ENCODE results near the gene PSMA3.

PSMA3 gene

DNA sequence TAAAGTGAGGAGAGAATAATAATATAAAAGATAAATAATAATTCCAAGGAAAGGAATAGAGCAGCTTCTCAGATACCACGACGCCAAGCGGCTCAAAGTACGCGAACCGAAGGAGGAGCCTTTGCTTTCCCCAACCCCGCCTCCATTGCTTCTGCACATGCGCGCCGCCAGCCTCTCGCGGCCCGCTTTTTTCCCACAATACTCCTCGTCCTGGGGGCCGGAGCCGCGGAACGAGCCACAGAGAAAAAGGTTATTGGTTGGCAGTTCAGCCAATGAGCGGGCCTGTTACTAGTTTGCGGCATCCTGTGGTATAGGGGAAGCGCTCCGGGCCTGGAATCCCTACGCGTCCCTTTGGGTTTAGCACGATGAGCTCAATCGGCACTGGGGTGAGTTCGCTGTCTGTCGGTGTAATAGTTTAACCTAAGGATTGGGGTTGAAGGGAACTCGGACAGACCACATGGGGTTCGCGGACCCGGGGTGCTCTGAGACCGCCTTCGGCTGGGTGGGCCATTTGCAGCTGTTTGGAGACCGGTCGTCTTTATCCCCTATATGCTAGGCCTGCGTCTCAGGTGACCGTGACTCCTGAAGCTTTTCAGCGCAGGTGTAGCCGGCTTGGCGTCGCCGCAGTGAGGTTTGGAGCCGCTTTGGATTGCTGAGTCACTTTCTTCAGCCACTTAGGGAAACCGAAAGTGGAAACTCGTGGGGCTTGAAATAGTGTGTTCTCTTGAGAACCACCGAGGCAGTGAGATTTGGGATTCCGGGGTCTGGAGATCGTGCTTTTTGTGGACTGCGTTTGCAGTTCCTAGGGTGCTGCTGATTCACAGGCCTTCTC lies at the start of gene PSMA3:
Gene PSMA3, plus strand, starts transcription at position 288 of the 832 bp plus-strand sequence. Its CDS starts 78 bp downstream, at position 366.
- Histone ChIP-seq H3K4me1 (ENCODE audit: insufficient read depth, low read length) (no peaks in the 10 kb centered on the region), H3K36me3 (ENCODE audit: insufficient read depth, low read length) (peaks cover 7% of the 10 kb centered on the region), H3K9me3 (ENCODE audit: control insufficient read depth, insufficient read depth, low read length) (no peaks in the 10 kb centered on the region), H3K9ac (ENCODE audit: low read depth, low read length) (peak within 1 kb of the TSS; percentile 86)

DNA sequence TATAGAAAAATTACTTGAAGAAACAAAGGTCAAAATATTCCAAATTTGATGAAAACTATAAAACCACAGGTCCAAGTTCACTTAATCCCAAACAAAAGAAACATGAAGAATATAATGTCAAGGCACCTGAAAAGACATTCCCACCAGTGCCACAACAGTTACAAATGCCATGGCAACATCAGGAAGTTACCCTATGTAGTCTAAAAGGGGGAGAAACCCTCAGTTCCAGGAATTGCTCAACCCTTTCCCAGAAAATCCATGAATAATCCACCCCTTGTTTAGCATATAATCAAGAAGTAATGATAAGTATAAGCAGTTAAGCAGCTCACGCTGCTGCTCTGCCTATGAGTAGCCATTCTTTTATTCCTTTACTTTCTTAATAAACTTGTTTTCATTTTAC lies 48.4 kb upstream of the PSMA3 start:
- Histone ChIP-seq H3K9ac (ENCODE audit: low read depth, low read length) (no peak overlapping the region), H3K36me3 (ENCODE audit: insufficient read depth, low read length) (no peaks in the 10 kb centered on the region), H3K9me3 (ENCODE audit: control insufficient read depth, insufficient read depth, low read length) (no peaks in the 10 kb centered on the region), H3K4me1 (ENCODE audit: insufficient read depth, low read length) (no peaks in the 10 kb centered on the region)

DNA sequence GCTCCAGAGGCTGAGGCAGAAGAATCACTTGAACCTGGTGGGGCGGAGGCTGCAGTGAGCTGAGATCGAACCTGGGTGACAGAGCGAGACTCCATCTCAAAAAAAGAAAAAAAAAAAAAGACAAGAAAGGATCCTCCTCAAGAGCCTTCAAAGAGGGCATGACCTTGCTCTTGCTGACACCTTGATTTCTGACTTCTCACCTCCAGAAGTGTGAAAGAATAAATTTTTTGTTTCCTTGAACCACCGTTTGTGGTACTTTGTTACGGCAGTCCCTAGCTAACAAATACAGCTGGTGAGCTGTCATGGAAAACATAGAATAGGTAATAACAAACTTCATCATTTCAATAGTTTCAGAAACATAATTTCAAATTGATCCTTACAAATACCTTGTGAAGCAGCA lies 46.6 kb upstream of the PSMA3 start:
- Histone ChIP-seq H3K9me3 (ENCODE audit: control insufficient read depth, insufficient read depth, low read length) (no peaks in the 10 kb centered on the region), H3K4me1 (ENCODE audit: insufficient read depth, low read length) (no peaks in the 10 kb centered on the region), H3K36me3 (ENCODE audit: insufficient read depth, low read length) (no peaks in the 10 kb centered on the region), H3K9ac (ENCODE audit: low read depth, low read length) (no peak overlapping the region)

DNA sequence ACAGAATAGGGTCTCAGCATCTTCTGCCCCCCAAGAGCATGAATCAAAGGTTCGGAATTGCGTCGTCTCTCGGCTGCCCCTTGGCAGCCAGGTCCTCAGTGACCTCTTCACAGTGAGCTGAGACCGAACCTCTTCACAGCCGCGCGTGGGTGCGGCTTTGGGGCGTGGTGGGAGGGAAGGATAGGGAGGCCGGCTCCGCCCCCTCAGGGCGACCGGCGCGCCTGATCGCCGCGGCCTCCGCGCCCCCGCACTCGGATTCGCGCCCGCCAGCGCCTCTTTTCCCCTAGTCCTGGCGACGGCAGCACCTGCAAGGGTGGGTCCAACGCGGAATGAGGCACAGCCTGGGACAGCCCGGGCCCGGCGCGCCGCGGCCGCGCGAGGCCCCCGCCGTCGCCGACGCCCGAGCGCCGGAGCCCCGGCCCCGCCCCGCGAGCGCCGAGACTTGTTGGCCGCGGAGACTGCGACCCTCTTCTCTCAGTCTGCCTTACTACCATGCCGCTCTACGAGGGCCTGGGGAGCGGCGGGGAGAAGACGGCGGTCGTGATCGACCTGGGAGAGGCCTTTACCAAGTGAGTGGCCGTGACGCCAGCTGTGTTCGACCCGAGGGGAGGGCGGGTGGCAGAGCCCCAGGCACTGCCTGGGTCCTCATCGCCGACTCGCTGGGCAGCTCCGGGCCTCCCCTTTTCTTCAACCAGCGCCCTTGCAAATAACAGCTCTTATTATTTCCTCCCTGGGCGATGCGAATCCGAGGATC lies 44.7 kb upstream of the PSMA3 start, which contains the start of gene ACTR10:
Gene ACTR10, plus strand, starts transcription at position 424 of the 754 bp plus-strand sequence. Its CDS starts 69 bp downstream, at position 493.
- H3K4me1 ChIP-seq (ENCODE audit: insufficient read depth, low read length) = no peaks in the 10 kb centered on the region
- no peaks in the 10 kb centered on the region for H3K36me3 ChIP-seq (ENCODE audit: insufficient read depth, low read length)
- no peaks in the 10 kb centered on the region for H3K9me3 ChIP-seq (ENCODE audit: control insufficient read depth, insufficient read depth, low read length)
- H3K9ac ChIP-seq (ENCODE audit: low read depth, low read length) = peak within 1 kb of the TSS; percentile 85

DNA sequence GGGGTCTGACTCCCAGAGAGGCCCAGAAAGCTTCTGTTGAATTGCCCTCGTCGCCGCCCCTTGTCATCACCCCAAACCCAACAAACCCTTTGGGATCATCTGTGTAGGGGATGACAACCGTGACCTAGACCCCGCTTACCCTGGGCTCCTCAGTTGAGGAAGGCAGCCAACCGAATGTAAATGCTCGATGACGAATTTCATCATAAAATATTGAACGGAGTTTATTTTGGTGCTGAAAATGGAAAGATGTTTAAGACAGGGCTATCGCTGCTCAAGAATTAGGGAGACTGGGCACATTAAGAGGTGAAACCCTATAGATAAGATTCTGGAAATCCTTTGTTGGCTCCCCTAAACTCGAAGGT lies 44.2 kb upstream of the PSMA3 start:
- Histone ChIP-seq H3K36me3 (ENCODE audit: insufficient read depth, low read length) (no peaks in the 10 kb centered on the region), H3K9ac (ENCODE audit: low read depth, low read length) (peak overlapping the region; percentile 85), H3K4me1 (ENCODE audit: insufficient read depth, low read length) (no peaks in the 10 kb centered on the region), H3K9me3 (ENCODE audit: control insufficient read depth, insufficient read depth, low read length) (no peaks in the 10 kb centered on the region)

- peak overlapping the region; percentile 85 for H3K9ac ChIP-seq (ENCODE audit: low read depth, low read length)
Observed at GRCh38 chr14:58200846-58201245, 43.8 kb upstream of the PSMA3 start.

GRCh38 chr14:58213176-58213575 lies 31.5 kb upstream of the PSMA3 start:
- H3K4me1 ChIP-seq (ENCODE audit: insufficient read depth, low read length) = no peaks in the 10 kb centered on the region
- no peaks in the 10 kb centered on the region for H3K9me3 ChIP-seq (ENCODE audit: control insufficient read depth, insufficient read depth, low read length)
- H3K9ac ChIP-seq (ENCODE audit: low read depth, low read length) = no peak overlapping the region
- peaks cover 9% of the 10 kb centered on the region for H3K36me3 ChIP-seq (ENCODE audit: insufficient read depth, low read length)

More at GRCh38 chr14:58200846-58201245, 43.8 kb upstream of the PSMA3 start:
- no peaks in the 10 kb centered on the region for H3K4me1 ChIP-seq (ENCODE audit: insufficient read depth, low read length)
- no peaks in the 10 kb centered on the region for H3K9me3 ChIP-seq (ENCODE audit: control insufficient read depth, insufficient read depth, low read length)
- no peaks in the 10 kb centered on the region for H3K36me3 ChIP-seq (ENCODE audit: insufficient read depth, low read length)

- Histone ChIP-seq H3K9me3 (ENCODE audit: control insufficient read depth, insufficient read depth, low read length) (no peaks in the 10 kb centered on the region), H3K4me1 (ENCODE audit: insufficient read depth, low read length) (no peaks in the 10 kb centered on the region), H3K9ac (ENCODE audit: low read depth, low read length) (no peak overlapping the region), H3K36me3 (ENCODE audit: insufficient read depth, low read length) (peaks cover 6% of the 10 kb centered on the region)
Observed at GRCh38 chr14:58215191-58215914, 29.3 kb upstream of the PSMA3 start.

GRCh38 chr14:58216544-58216943 lies 28.1 kb upstream of the PSMA3 start:
- H3K9ac ChIP-seq (ENCODE audit: low read depth, low read length) = no peak overlapping the region
- H3K4me1 ChIP-seq (ENCODE audit: insufficient read depth, low read length) = no peaks in the 10 kb centered on the region
- peaks cover 6% of the 10 kb centered on the region for H3K36me3 ChIP-seq (ENCODE audit: insufficient read depth, low read length)
- no peaks in the 10 kb centered on the region for H3K9me3 ChIP-seq (ENCODE audit: control insufficient read depth, insufficient read depth, low read length)

GRCh38 chr14:58227096-58227819 lies 17.4 kb upstream of the PSMA3 start:
- no peaks in the 10 kb centered on the region for H3K4me1 ChIP-seq (ENCODE audit: insufficient read depth, low read length)
- H3K9me3 ChIP-seq (ENCODE audit: control insufficient read depth, insufficient read depth, low read length) = no peaks in the 10 kb centered on the region
- no peaks in the 10 kb centered on the region for H3K36me3 ChIP-seq (ENCODE audit: insufficient read depth, low read length)
- no peak overlapping the region for H3K9ac ChIP-seq (ENCODE audit: low read depth, low read length)

DNA sequence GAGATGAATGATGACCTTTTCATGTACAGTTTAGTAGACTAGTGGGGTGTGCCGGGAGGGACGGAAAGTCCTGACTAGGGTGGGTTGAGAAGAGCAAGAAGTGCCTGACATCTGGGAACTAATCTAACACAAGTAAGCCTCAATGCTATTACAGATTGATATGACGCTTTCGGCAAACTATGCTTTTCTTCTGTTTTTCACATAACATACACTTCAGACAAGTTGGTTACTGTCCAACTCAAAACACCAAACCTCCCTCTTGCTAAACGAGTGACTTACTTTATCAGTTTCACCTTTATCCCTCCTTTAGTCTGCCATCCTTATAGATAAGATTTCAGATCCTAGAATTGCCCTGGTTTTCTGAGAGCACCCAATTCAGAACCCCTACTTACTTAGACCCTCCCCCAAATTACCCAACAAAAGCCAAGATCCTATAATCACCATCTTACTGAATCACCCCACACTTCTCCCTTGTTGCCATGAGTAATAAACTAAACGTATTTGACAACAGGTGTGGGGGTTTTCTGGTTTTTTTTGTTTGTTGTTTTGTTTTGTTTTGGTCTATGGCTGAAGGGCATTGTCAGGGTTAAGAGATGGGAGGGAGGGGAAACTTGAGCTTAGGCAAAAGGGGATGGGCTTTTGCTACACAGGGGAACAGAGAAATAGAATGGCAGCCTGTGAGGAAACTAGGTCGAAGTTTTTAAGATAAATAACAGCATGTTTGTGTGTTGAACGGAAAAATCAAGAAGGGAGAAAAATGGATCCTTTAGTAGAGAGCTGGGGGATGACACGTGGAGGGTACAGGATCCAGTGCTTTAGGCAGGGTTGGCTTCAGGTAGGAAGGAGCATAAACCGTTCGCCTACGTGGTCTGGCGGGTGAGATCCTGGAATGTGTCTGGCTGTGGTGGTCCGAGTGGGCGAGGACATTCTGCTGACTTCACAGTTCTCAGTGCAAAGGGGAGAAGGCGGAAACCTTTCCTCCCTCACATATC lies 6.1 kb upstream of the PSMA3 start:
- H3K9ac ChIP-seq (ENCODE audit: low read depth, low read length) = peak overlapping the region; percentile 81; the same call in 1 of the 2 replicates
- H3K36me3 ChIP-seq (ENCODE audit: insufficient read depth, low read length) = no peaks in the 10 kb centered on the region
- H3K4me1 ChIP-seq (ENCODE audit: insufficient read depth, low read length) = no peaks in the 10 kb centered on the region
- no peaks in the 10 kb centered on the region for H3K9me3 ChIP-seq (ENCODE audit: control insufficient read depth, insufficient read depth, low read length)

GRCh38 chr14:58239244-58240195 lies 5.1 kb upstream of the PSMA3 start:
- H3K9ac ChIP-seq (ENCODE audit: low read depth, low read length) = peak overlapping the region; percentile 81
- no peaks in the 10 kb centered on the region for H3K36me3 ChIP-seq (ENCODE audit: insufficient read depth, low read length)
- H3K4me1 ChIP-seq (ENCODE audit: insufficient read depth, low read length) = no peaks in the 10 kb centered on the region
- H3K9me3 ChIP-seq (ENCODE audit: control insufficient read depth, insufficient read depth, low read length) = no peaks in the 10 kb centered on the region

All from ES-I3 (cell line).